Adrenal gland (tissue), 5 donors: ENCODE data around the gene XCR1.

Experiments used
- CTCF ChIP-seq, 6 experiments: fragments of 450-650 bp in 4 of 6; fragments of 200-600 bp in 2 of 6; sonication (generic) in 1 of 6; IDR thresholded peaks; 1 replicate in 5 of 6; 2 replicates in 1 of 6; pipeline versions ENCODE4 v1.5.1 to v1.8.0; 2016 to 2021; ENCODE audit warnings: antibody characterized with exemption in 6 of 6, mild to moderate bottlenecking in 2 of 6, moderate library complexity in 1 of 6
- POLR2A ChIP-seq, 2 donors: fragments of 450-650 bp; IDR thresholded peaks; one replicate each; pipeline ENCODE4 v1.6.1; 2017; ENCODE audit warnings: antibody characterized with exemption in 2 of 2, mild to moderate bottlenecking in 2 of 2, moderate library complexity in 1 of 2
- donor health status: DM: no; HTN: no; CAD: no.

GRCh38 chr3:46010519-46011113 lies 16.7 kb downstream of the XCR1 start:
- no peak for TF ChIP-seq CTCF (IDR thresholded peaks at IDR 0.05)
- no peak for TF ChIP-seq POLR2A (IDR thresholded peaks at IDR 0.05)
